NCI-H69 (cell line): ENCODE measurements around the gene PHF21A.

Experiments
- DNase-seq: peaks from one replicate; lab custom pipeline; 2025; lab: John Stamatoyannopoulos, UW

PHF21A gene

GRCh38 chr11:46075928-46076327 lies 45.3 kb downstream of the PHF21A start:
- DNase-seq: peak; percentile 9

GRCh38 chr11:46075168-46075567 lies 46.1 kb downstream of the PHF21A start:
- DNase-seq: no peak

GRCh38 chr11:46073632-46074031 lies 47.6 kb downstream of the PHF21A start:
- no peak for DNase-seq

GRCh38 chr11:46072172-46072964 lies 48.9 kb downstream of the PHF21A start:
- DNase-seq: peak; percentile 6

GRCh38 chr11:46071091-46071490 lies 50.2 kb downstream of the PHF21A start:
- no peak for DNase-seq

GRCh38 chr11:46069595-46069994 lies 51.7 kb downstream of the PHF21A start:
- no peak for DNase-seq

GRCh38 chr11:46066335-46066734 lies 54.9 kb downstream of the PHF21A start:
- no peak for DNase-seq

- no peak for DNase-seq
These were observed 55.6 kb downstream of the PHF21A start for GRCh38 chr11:46065681-46066080.

GRCh38 chr11:46064221-46064620 lies 57.0 kb downstream of the PHF21A start:
- no peak for DNase-seq

- no peak for DNase-seq
These were observed 58.1 kb downstream of the PHF21A start for GRCh38 chr11:46063138-46063537.

- DNase-seq: no peak
These were observed 61.2 kb downstream of the PHF21A start for GRCh38 chr11:46060013-46060412.

- DNase-seq: no peak
These were observed 63.8 kb downstream of the PHF21A start for GRCh38 chr11:46057489-46057888.

GRCh38 chr11:46055371-46055770 lies 65.9 kb downstream of the PHF21A start:
- DNase-seq: peak; percentile 25

GRCh38 chr11:46051102-46051501 lies 70.2 kb downstream of the PHF21A start:
- DNase-seq: peak; percentile 76

- DNase-seq: peak; percentile 49
These were observed 70.6 kb downstream of the PHF21A start for GRCh38 chr11:46050662-46051061.

- DNase-seq: peak; percentile 78
These were observed 71.2 kb downstream of the PHF21A start for GRCh38 chr11:46050003-46050461.

- peak; percentile 96 for DNase-seq
These were observed 71.8 kb downstream of the PHF21A start for GRCh38 chr11:46049325-46049897.

- DNase-seq: no peak
These were observed 73.1 kb downstream of the PHF21A start for GRCh38 chr11:46048198-46048597.

- DNase-seq: peak; percentile 66
These were observed 73.7 kb downstream of the PHF21A start for GRCh38 chr11:46047520-46047919.

- DNase-seq: no peak
These were observed 75.4 kb downstream of the PHF21A start for GRCh38 chr11:46045811-46046210.

GRCh38 chr11:46044601-46045000 lies 76.7 kb downstream of the PHF21A start:
- DNase-seq: no peak

GRCh38 chr11:46039990-46040389 lies 81.3 kb downstream of the PHF21A start:
- no peak for DNase-seq

GRCh38 chr11:46038529-46038928 lies 82.7 kb downstream of the PHF21A start:
- no peak for DNase-seq

GRCh38 chr11:46036969-46037368 lies 84.3 kb downstream of the PHF21A start:
- DNase-seq: no peak
